ENCODE data around the gene OBSCN. TPM values are rescaled to one million over a fixed set of nuclear protein-coding genes. Genes with fewer than 3 reads are reported as not detected.

OBSCN gene
- total RNA-seq, 1 donor from 2014 or later = 5.1 TPM

GRCh38 chr1:228345201-228345930 is 137.5 kb downstream of the OBSCN start:
- H3K9me3 Mint-ChIP-seq = no peaks in the 10 kb centered on the region
- no peak overlapping the region for H3K27ac Mint-ChIP-seq
- H3K36me3 ChIP-seq = peaks cover 6% of the 10 kb centered on the region

GRCh38 chr1:228346731-228347130 is 138.9 kb downstream of the OBSCN start:
- Histone ChIP-seq H4K20me1 (ENCODE audit: low read depth) (no peaks in the 10 kb centered on the region), H3K36me3 (peaks cover 6% of the 10 kb centered on the region), H3F3A (ENCODE audit: low read depth) (peaks cover 6% of the 10 kb centered on the region), H3K27ac (no peak overlapping the region), H3K4me1 (no peaks in the 10 kb centered on the region), H2AFZ (replicated peaks) (no peak overlapping the region), H3K4me2 (no peak overlapping the region), H3K9me3 (ENCODE audit: low read depth) (no peaks in the 10 kb centered on the region), H3K9ac (no peak overlapping the region), H3K4me3 (no peak overlapping the region), H3K27me3 (no peaks in the 10 kb centered on the region), H3K79me2 (ENCODE audit: low read depth) (no peaks in the 10 kb centered on the region)
- peaks cover 4% of the 10 kb centered on the region for H3K4me1 Mint-ChIP-seq
- H3K36me3 Mint-ChIP-seq = peaks cover 8% of the 10 kb centered on the region
- peak overlapping the region; percentile 31 for H3K4me3 Mint-ChIP-seq
- no peak overlapping the region for H3K27ac Mint-ChIP-seq
- no peaks in the 10 kb centered on the region for H3K9me3 Mint-ChIP-seq
- no peak for DNase-seq (ENCODE audit: low spot score)
- TF ChIP-seq EZH2phosphoT487 (IDR thresholded peaks at IDR 0.05) (no peak), EZH2 (IDR thresholded peaks at IDR 0.05) (no peak), CTCF (IDR thresholded peaks at IDR 0.05) (no peak)
- H3K27me3 Mint-ChIP-seq (ENCODE audit: insufficient read depth, low read depth) = no peaks in the 10 kb centered on the region

More at GRCh38 chr1:228345201-228345930, 137.5 kb downstream of the OBSCN start:
- no peak overlapping the region for H3K9ac ChIP-seq
- H3K9me3 ChIP-seq (ENCODE audit: low read depth) = no peaks in the 10 kb centered on the region
- no peaks in the 10 kb centered on the region for H3K79me2 ChIP-seq (ENCODE audit: low read depth)
- H3K4me3 ChIP-seq = no peak overlapping the region
- Mint-ChIP-seq H3K4me1 (peaks cover 4% of the 10 kb centered on the region), H3K27me3 (ENCODE audit: insufficient read depth, low read depth) (no peaks in the 10 kb centered on the region), H3K36me3 (peaks cover 8% of the 10 kb centered on the region), H3K4me3 (no peak overlapping the region)
- H3K4me2 ChIP-seq = no peak overlapping the region
- H2AFZ ChIP-seq (replicated peaks) = no peak overlapping the region
- H3K27ac ChIP-seq = no peak overlapping the region
- TF ChIP-seq CTCF (IDR thresholded peaks at IDR 0.05) (no peak), EZH2phosphoT487 (IDR thresholded peaks at IDR 0.05) (no peak)
- no peak for DNase-seq (ENCODE audit: low spot score)
- H4K20me1 ChIP-seq (ENCODE audit: low read depth) = no peaks in the 10 kb centered on the region
- no peaks in the 10 kb centered on the region for H3K4me1 ChIP-seq
- H3K27me3 ChIP-seq = no peaks in the 10 kb centered on the region
- peaks cover 6% of the 10 kb centered on the region for H3F3A ChIP-seq (ENCODE audit: low read depth)

- Histone ChIP-seq H3K9ac (no peak overlapping the region), H3F3A (ENCODE audit: low read depth) (peaks cover 6% of the 10 kb centered on the region), H3K4me1 (no peaks in the 10 kb centered on the region), H3K4me3 (no peak overlapping the region), H3K79me2 (ENCODE audit: low read depth) (no peaks in the 10 kb centered on the region), H2AFZ (replicated peaks) (no peak overlapping the region), H3K9me3 (ENCODE audit: low read depth) (no peaks in the 10 kb centered on the region), H3K4me2 (no peak overlapping the region), H4K20me1 (ENCODE audit: low read depth) (no peaks in the 10 kb centered on the region), H3K36me3 (peaks cover 6% of the 10 kb centered on the region), H3K27me3 (no peaks in the 10 kb centered on the region), H3K27ac (no peak overlapping the region)
- DNase-seq (ENCODE audit: low spot score) = no peak
- H3K9me3 Mint-ChIP-seq = no peaks in the 10 kb centered on the region
- H3K27me3 Mint-ChIP-seq (ENCODE audit: insufficient read depth, low read depth) = no peaks in the 10 kb centered on the region
- H3K27ac Mint-ChIP-seq = no peak overlapping the region
- TF ChIP-seq EZH2phosphoT487 (IDR thresholded peaks at IDR 0.05) (no peak), EZH2 (IDR thresholded peaks at IDR 0.05) (no peak), CTCF (IDR thresholded peaks at IDR 0.05) (no peak)
- H3K4me1 Mint-ChIP-seq = peaks cover 4% of the 10 kb centered on the region
- H3K4me3 Mint-ChIP-seq = no peak overlapping the region
- peaks cover 7% of the 10 kb centered on the region for H3K36me3 Mint-ChIP-seq
Measured at GRCh38 chr1:228347181-228347580, 139.3 kb downstream of the OBSCN start.
